OCI-LY1 (cell line): ENCODE measurements around the gene NKX2-3.

Experiments
- H2AFZ ChIP-seq: fragments of 200-600 bp; sonication (generic), shearing (Covaris generic); 2 replicates; pipeline ENCODE4 v1.6.0; 2014; ENCODE audit warnings: antibody characterized with exemption, mild to moderate bottlenecking, low read length
- H3F3A ChIP-seq: fragments of 200-600 bp; sonication (generic), shearing (Covaris generic); 2 replicates; pipeline ENCODE4 v1.6.0; 2014; ENCODE audit warnings: mild to moderate bottlenecking, antibody characterized with exemption, low read length, moderate library complexity; ENCODE audit not compliant: insufficient read depth
- H3K27ac ChIP-seq: fragments of 200-600 bp; sonication (generic); 2 replicates; pipeline ENCODE4 v1.5.1; 2014; ENCODE audit warnings: low read length, mixed run types, mild to moderate bottlenecking, low read depth; ENCODE audit not compliant: poor library complexity, severe bottlenecking
- H3K27me3 ChIP-seq: fragments of 200-600 bp; sonication (generic); 2 replicates; pipeline ENCODE4 v1.6.0; 2014; ENCODE audit warnings: antibody characterized with exemption, mild to moderate bottlenecking, low read length, moderate library complexity; ENCODE audit not compliant: insufficient read depth
- H3K36me3 ChIP-seq: fragments of 200-600 bp; sonication (generic); 2 replicates; pipeline ENCODE4 v1.6.1; 2014; ENCODE audit warnings: mild to moderate bottlenecking, antibody characterized with exemption, low read length, moderate library complexity, mixed read lengths; ENCODE audit not compliant: insufficient read depth
- H3K4me1 ChIP-seq: fragments of 200-600 bp; sonication (generic); 2 replicates; pipeline ENCODE4 v1.5.1; 2014; ENCODE audit warnings: mild to moderate bottlenecking, low read length, moderate library complexity; ENCODE audit not compliant: insufficient read depth, severe bottlenecking
- H3K4me2 ChIP-seq: fragments of 200-600 bp; sonication (generic), shearing (Covaris generic); 2 replicates; pipeline ENCODE4 v1.6.1; 2014; ENCODE audit warnings: low read length
- H3K4me3 ChIP-seq: fragments of 200-600 bp; sonication (generic); 2 replicates; pipeline ENCODE4 v1.5.1; 2014; ENCODE audit warnings: low read length, low read depth, mild to moderate bottlenecking, mixed read lengths; ENCODE audit not compliant: poor library complexity, severe bottlenecking
- H3K79me2 ChIP-seq: fragments of 200-600 bp; shearing (Covaris generic); 2 replicates; pipeline ENCODE4 v1.6.1; 2016; ENCODE audit warnings: mixed run types, low read length, mixed read lengths; ENCODE audit not compliant: insufficient read depth
- H3K9ac ChIP-seq: fragments of 200-600 bp; sonication (generic), shearing (Covaris generic); 2 replicates; pipeline ENCODE4 v1.6.1; 2014; ENCODE audit warnings: mild to moderate bottlenecking, low read length, mixed read lengths
- H3K9me2 ChIP-seq: fragments of 200-600 bp; sonication (generic), shearing (Covaris generic); 2 replicates; pipeline ENCODE4 v1.6.1; 2014; ENCODE audit warnings: low read depth, mild to moderate bottlenecking, low read length, mixed read lengths
- H3K9me3 ChIP-seq: fragments of 200-600 bp; shearing (Covaris generic); 2 replicates; pipeline ENCODE4 v1.6.1; 2014; ENCODE audit warnings: low read length, mixed read lengths
- H4K20me1 ChIP-seq: fragments of 200-600 bp; sonication (generic), shearing (Covaris generic); 2 replicates; pipeline ENCODE4 v1.6.0; 2016; ENCODE audit warnings: mild to moderate bottlenecking, low read length; ENCODE audit not compliant: insufficient read depth
- EZH2 ChIP-seq: fragments of 200-600 bp; sonication (generic), shearing (Covaris generic); IDR thresholded peaks from 2 replicates; pipeline ENCODE4 v1.8.0; 2017; ENCODE audit warnings: borderline replicate concordance, mixed run types, mild to moderate bottlenecking, antibody characterized with exemption, low read length, moderate library complexity, mixed read lengths
- TF ChIP-seq, protein P1 (sequence below): fragments of 200-600 bp; sonication (generic), shearing (Covaris generic); IDR thresholded peaks from 2 replicates; pipeline ENCODE4 v1.5.1; 2017; ENCODE audit warnings: mild to moderate bottlenecking, antibody characterized with exemption, low read length, moderate library complexity, mixed read lengths

Gene NKX2-3

DNA sequence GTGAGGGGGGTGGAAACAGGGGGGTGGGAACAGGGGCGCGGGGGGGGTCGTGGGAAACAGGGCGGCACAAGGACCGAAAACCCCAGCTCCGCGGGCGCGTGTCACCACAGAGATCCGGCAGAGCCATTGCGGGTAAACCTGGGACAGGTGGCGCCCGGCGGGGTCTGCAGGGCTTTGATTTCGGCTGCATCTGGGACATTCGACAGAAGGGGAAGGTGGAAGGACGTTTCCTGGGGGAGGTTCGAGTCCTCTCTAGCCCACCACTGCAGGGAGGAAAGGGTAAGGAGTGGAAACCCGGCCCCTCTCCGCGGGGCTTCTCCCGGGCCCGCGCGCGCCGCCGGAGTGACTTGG lies 7.5 kb downstream of the NKX2-3 start:
- no peaks in the 10 kb centered on the region for H3K4me1 ChIP-seq
- H3K4me2 ChIP-seq: no peak overlapping the region
- no peaks in the 10 kb centered on the region for H4K20me1 ChIP-seq
- no peak overlapping the region for H3K27ac ChIP-seq
- H3F3A ChIP-seq: no peaks in the 10 kb centered on the region
- no peak overlapping the region for H3K4me3 ChIP-seq
- TF ChIP-seq, protein P1, sequence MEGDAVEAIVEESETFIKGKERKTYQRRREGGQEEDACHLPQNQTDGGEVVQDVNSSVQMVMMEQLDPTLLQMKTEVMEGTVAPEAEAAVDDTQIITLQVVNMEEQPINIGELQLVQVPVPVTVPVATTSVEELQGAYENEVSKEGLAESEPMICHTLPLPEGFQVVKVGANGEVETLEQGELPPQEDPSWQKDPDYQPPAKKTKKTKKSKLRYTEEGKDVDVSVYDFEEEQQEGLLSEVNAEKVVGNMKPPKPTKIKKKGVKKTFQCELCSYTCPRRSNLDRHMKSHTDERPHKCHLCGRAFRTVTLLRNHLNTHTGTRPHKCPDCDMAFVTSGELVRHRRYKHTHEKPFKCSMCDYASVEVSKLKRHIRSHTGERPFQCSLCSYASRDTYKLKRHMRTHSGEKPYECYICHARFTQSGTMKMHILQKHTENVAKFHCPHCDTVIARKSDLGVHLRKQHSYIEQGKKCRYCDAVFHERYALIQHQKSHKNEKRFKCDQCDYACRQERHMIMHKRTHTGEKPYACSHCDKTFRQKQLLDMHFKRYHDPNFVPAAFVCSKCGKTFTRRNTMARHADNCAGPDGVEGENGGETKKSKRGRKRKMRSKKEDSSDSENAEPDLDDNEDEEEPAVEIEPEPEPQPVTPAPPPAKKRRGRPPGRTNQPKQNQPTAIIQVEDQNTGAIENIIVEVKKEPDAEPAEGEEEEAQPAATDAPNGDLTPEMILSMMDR: no peak
- no peak for TF ChIP-seq EZH2
- no peak overlapping the region for H2AFZ ChIP-seq
- no peaks in the 10 kb centered on the region for H3K9me2 ChIP-seq
- H3K27me3 ChIP-seq: no peaks in the 10 kb centered on the region
- no peak overlapping the region for H3K9ac ChIP-seq
- H3K9me3 ChIP-seq: no peaks in the 10 kb centered on the region
- no peaks in the 10 kb centered on the region for H3K36me3 ChIP-seq
- no peaks in the 10 kb centered on the region for H3K79me2 ChIP-seq

DNA sequence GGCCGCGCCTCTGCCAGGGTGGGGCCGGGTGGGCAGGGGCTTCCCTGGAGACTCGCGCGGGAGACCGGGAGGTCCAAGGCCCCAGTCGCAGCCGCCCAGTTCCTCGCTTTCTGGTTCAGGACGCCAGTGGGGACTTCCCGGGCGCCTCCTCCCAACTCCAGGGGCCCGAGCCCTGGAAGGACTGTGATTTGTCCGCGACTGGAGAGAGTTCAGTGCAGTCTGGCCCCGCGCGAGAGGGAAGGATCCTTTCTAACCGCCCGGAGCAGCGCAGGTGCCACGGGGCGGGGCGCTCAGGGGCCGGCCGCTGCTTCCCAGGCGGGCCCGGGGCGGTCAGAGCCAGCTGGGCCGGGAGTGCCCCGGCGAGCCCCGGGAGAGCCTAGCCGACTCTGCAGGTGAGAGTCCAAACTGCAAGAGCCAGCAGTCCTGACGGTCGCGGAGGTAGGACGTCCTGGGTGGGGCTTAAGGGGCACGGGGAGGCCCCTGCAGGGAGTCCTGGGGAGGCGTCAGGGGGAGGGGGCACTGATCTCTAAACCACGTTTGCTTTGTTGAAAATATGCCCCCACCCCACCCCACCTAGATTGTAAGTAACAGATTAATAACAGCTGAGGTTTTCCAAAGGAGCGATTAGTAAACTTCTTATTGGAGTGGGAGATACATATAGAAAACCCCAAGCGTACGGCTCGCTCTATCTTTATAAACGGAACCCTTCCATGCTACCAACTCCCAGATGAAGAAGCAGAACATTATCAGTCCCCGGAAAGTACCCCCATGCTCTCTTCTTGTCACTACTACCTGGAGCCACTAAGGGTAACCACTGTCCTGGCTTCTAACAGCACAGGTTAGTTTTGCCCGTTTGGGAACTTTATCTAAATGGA lies 8.2 kb downstream of the NKX2-3 start:
- no peak overlapping the region for H3K27ac ChIP-seq
- no peaks in the 10 kb centered on the region for H3K9me2 ChIP-seq
- H4K20me1 ChIP-seq: no peaks in the 10 kb centered on the region
- H3K4me1 ChIP-seq: no peaks in the 10 kb centered on the region
- no peak overlapping the region for H3K9ac ChIP-seq
- H3K79me2 ChIP-seq: no peaks in the 10 kb centered on the region
- H3K27me3 ChIP-seq: no peaks in the 10 kb centered on the region
- no peak overlapping the region for H3K4me3 ChIP-seq
- no peaks in the 10 kb centered on the region for H3F3A ChIP-seq
- no peaks in the 10 kb centered on the region for H3K9me3 ChIP-seq
- TF ChIP-seq, protein P1: no peak
- TF ChIP-seq EZH2: no peak
- H3K36me3 ChIP-seq: no peaks in the 10 kb centered on the region
- H3K4me2 ChIP-seq: no peak overlapping the region
- no peak overlapping the region for H2AFZ ChIP-seq

DNA sequence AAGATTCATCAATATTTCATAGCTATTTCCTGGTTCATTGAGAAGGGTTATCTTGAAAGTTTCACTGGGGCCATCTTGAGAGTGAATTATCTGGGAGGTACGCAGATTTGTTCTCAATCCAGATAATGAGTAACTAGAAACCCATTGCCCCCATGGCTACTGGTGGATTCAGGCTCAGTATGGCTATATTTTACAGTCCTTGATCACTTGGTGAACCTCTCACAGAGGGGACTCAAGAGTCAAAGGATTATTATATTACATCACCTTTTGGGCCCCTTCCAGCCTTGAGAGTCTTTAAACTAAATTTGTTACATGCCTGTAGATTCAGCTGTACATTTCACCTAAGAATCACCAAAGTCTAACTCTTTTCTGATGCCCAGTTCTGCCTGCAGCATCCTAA lies 11.6 kb downstream of the NKX2-3 start:
- no peak overlapping the region for H3K4me2 ChIP-seq
- H3K9ac ChIP-seq: no peak overlapping the region
- no peaks in the 10 kb centered on the region for H3F3A ChIP-seq
- H3K4me1 ChIP-seq: no peaks in the 10 kb centered on the region
- H3K27ac ChIP-seq: no peak overlapping the region
- H4K20me1 ChIP-seq: no peaks in the 10 kb centered on the region
- no peak overlapping the region for H3K4me3 ChIP-seq
- no peaks in the 10 kb centered on the region for H3K27me3 ChIP-seq
- no peaks in the 10 kb centered on the region for H3K79me2 ChIP-seq
- H3K9me3 ChIP-seq: no peaks in the 10 kb centered on the region
- no peak overlapping the region for H2AFZ ChIP-seq
- TF ChIP-seq, protein P1: no peak
- no peak for TF ChIP-seq EZH2
- H3K9me2 ChIP-seq: no peaks in the 10 kb centered on the region
- H3K36me3 ChIP-seq: no peaks in the 10 kb centered on the region
